Mucosa of rectum (tissue), 2 donors: ENCODE results near the gene NIN.
A peak's percentile ranks its signal among the peaks of the same experiment; 100 is the strongest.

Experiments
- H3K27ac ChIP-seq, 2 donors: one replicate each; pipeline ENCODE4 v1.7.0; 2013; ENCODE audit warnings: inconsistent platforms in 2 of 2, low read depth in 2 of 2, low read length in 2 of 2
- H3K27me3 ChIP-seq, 2 donors: one replicate each; pipeline ENCODE4 v1.7.0; 2013; ENCODE audit warnings: low read length in 2 of 2; ENCODE audit not compliant: control insufficient read depth in 2 of 2, insufficient read depth in 2 of 2
- H3K36me3 ChIP-seq, 2 donors: one replicate each; pipeline ENCODE4 v1.7.0; 2013; ENCODE audit warnings: low read length in 2 of 2; ENCODE audit not compliant: control insufficient read depth in 2 of 2, insufficient read depth in 2 of 2
- H3K4me1 ChIP-seq, 2 donors: one replicate each; pipeline ENCODE4 v1.7.0; 2013; ENCODE audit warnings: low read length in 2 of 2, mild to moderate bottlenecking in 1 of 2; ENCODE audit not compliant: control insufficient read depth in 2 of 2, insufficient read depth in 2 of 2
- H3K4me3 ChIP-seq, 2 donors: one replicate each; pipeline ENCODE4 v1.7.0; 2013; ENCODE audit warnings: low read length in 2 of 2
- H3K9ac ChIP-seq, 2 donors: one replicate each; pipeline ENCODE4 v1.7.0; 2013; ENCODE audit warnings: low read length in 2 of 2, low read depth in 1 of 2, mild to moderate bottlenecking in 1 of 2
- H3K9me3 ChIP-seq, 2 donors: one replicate each; pipeline ENCODE4 v1.7.0; 2013; ENCODE audit warnings: low read length in 2 of 2; ENCODE audit not compliant: control insufficient read depth in 2 of 2
- donor health status: healthy.
- donor health status: Normal muscosa, but diverticular disease.

NIN gene

GRCh38 chr14:50839048-50839447 lies 8.1 kb upstream of the NIN start:
- peaks cover 2 to 7% of the 10 kb centered on the region in 2 donors for H3K27me3 ChIP-seq

DNA sequence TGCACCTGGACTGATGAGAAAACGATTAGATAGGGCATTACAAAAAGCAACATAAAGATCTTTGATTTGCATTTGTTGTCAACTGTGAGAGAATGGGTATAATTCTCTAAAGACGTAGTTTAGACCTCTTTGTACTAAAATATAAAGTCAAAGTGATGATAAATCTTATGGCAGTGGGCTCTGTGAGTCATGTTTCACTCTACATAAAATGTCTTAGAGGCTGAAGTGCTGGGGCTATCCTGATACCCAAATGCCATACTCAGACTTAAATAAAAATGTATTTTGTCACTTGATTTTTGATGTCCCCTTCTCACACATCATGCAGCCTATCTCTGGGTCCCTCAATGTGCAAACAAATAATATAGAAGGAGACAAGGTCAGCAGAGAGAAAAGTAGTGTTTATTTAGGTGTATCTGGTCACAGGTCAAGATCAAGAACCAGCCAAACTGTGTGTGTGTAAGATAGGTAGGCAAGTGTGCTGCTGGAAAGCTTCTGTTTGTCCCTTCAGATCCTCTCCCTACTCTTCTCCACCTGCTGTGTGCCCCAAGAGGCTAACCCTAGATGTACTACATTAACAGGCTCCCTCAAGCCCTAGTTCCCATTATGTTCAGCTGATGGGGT lies 7.0 kb upstream of the NIN start:
- no peak overlapping the region for H3K9ac ChIP-seq
- peaks cover 2 to 7% of the 10 kb centered on the region in 2 donors for H3K27me3 ChIP-seq
- peaks cover 0 to 2% of the 10 kb centered on the region in 2 donors for H3K4me1 ChIP-seq
- H3K27ac ChIP-seq, result no peak overlapping the region
- no peaks in the 10 kb centered on the region for H3K36me3 ChIP-seq
- no peaks in the 10 kb centered on the region for H3K9me3 ChIP-seq
- H3K4me3 ChIP-seq, result no peak overlapping the region

More at GRCh38 chr14:50839048-50839447, 8.1 kb upstream of the NIN start:
- Histone ChIP-seq H3K36me3 (no peaks in the 10 kb centered on the region), H3K4me3 (no peak overlapping the region), H3K9ac (no peak overlapping the region), H3K9me3 (no peaks in the 10 kb centered on the region), H3K4me1 (no peaks in the 10 kb centered on the region), H3K27ac (no peak overlapping the region)

DNA sequence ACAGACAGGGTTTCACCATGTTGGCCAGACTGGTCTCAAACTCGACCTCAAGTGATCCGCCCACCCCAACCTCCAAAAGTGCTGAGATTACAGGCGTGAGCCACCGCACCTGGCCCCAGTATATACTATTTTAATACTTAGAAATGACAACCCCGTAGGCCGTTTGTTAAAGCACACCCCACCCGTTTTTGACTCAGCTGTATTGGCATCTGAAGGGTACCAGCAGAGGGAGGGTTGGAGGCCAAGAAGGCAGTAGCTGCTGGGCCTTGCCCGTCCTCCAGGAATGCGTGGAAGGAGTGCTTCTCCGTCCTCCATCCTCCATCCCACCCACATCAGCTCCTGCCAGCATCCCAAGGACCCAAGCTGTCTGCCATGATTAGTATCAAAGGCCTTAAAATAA lies 6.3 kb upstream of the NIN start:
- H3K4me3 ChIP-seq, result no peak overlapping the region
- no peaks in the 10 kb centered on the region for H3K9me3 ChIP-seq
- H3K27me3 ChIP-seq, result peaks cover 2 to 7% of the 10 kb centered on the region in 2 donors
- H3K27ac ChIP-seq, result no peak overlapping the region
- H3K36me3 ChIP-seq, result no peaks in the 10 kb centered on the region
- H3K4me1 ChIP-seq, result peaks cover 0 to 4% of the 10 kb centered on the region in 2 donors
- H3K9ac ChIP-seq, result no peak overlapping the region

DNA sequence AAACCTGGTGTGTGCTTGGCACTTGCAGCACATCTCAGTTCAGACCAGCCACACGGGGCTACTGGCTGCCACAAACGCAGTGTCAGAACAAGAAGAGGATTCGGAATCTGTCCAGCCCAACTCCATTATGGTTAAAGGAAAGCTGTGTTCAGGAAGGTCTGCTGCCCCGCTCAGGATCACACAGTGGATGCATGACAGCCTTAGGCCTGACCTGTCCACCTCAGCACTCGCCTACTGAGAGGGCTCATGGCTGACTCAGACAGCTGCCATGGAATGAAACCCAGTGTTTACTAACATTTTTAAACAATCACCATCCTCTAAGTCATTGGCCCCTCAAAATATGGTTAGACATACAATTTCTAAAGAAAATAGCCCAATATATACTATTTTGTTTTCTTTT lies 5.6 kb upstream of the NIN start:
- Histone ChIP-seq H3K4me3 (no peak overlapping the region), H3K27me3 (peaks cover 5 to 7% of the 10 kb centered on the region in 2 donors), H3K27ac (no peak overlapping the region), H3K9me3 (no peaks in the 10 kb centered on the region), H3K9ac (no peak overlapping the region), H3K4me1 (peaks cover 6 to 10% of the 10 kb centered on the region in 2 donors), H3K36me3 (no peaks in the 10 kb centered on the region)

DNA sequence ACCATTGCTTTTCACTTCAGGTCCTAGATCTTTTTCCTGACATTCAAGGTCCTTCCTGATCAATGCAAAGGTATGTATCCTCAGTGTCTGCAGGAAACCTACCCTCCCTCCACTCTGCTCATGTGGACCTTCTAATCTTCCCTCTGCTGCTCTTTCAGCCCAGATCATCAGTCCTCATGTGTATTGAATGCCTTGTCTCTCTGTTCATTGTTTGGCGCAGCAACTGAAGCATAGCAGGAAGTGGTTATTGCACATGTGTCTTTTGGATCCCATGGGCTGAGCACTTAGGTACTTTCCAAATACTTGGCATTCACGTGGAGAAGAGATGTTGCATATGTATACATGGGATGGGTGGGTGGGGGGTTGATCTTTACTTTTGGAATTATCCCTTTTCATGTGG lies 4.3 kb upstream of the NIN start:
- Histone ChIP-seq H3K4me3 (no peak overlapping the region), H3K9ac (no peak overlapping the region), H3K27me3 (peaks cover 5 to 7% of the 10 kb centered on the region in 2 donors), H3K27ac (no peak overlapping the region), H3K36me3 (no peaks in the 10 kb centered on the region), H3K4me1 (peaks cover 7 to 13% of the 10 kb centered on the region in 2 donors), H3K9me3 (no peaks in the 10 kb centered on the region)

- Histone ChIP-seq H3K9me3 (no peaks in the 10 kb centered on the region), H3K4me1 (peaks cover 7 to 16% of the 10 kb centered on the region in 2 donors), H3K27ac (no peak overlapping the region), H3K9ac (no peak overlapping the region), H3K4me3 (no peak overlapping the region), H3K27me3 (peaks cover 5 to 7% of the 10 kb centered on the region in 2 donors), H3K36me3 (no peaks in the 10 kb centered on the region)
Measured at GRCh38 chr14:50834802-50835276, 3.9 kb upstream of the NIN start.

- Histone ChIP-seq H3K36me3 (no peaks in the 10 kb centered on the region), H3K9me3 (no peaks in the 10 kb centered on the region), H3K27me3 (peaks cover 7% of the 10 kb centered on the region in 2 donors), H3K9ac (no peak overlapping the region), H3K27ac (no peak overlapping the region), H3K4me3 (no peak overlapping the region), H3K4me1 (peaks cover 12 to 24% of the 10 kb centered on the region in 2 donors)
Measured at GRCh38 chr14:50832935-50833630, 2.1 kb upstream of the NIN start.

DNA sequence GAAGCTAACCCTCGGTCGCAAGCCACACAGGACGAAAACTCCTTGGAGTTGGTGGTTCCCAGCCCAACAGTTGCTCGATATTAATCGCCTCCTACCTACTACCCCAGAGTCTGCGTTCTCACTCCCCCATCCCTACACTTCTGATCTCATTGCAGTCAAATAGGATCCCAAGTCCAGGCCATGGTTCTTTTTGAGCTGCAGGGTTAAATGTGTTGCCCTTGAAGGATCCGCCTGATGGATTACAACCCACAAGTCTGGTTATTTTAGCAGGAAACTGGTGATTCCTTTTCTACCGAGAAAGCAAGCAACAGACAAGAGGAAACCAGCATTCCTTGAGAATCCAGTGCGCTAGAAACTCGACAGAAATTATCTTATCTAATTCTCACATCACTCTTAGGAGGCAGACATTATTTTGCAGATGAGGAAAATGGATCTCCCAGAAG lies 785 bp upstream of the NIN start:
- Histone ChIP-seq H3K36me3 (no peaks in the 10 kb centered on the region), H3K27ac (peak overlapping the region in 1 of 2 donors; percentile 72), H3K9me3 (no peaks in the 10 kb centered on the region), H3K4me1 (peaks cover 12 to 24% of the 10 kb centered on the region in 2 donors), H3K27me3 (peaks cover 7% of the 10 kb centered on the region in 2 donors), H3K4me3 (peak overlapping the region; percentile 84 to 90), H3K9ac (peak overlapping the region; percentile 71 to 87)

- H3K4me3 ChIP-seq, result peak overlapping the region; percentile 76 to 90
- peak overlapping the region; percentile 68 to 80 for H3K9ac ChIP-seq
- no peaks in the 10 kb centered on the region for H3K9me3 ChIP-seq
- H3K27me3 ChIP-seq, result peaks cover 7% of the 10 kb centered on the region in 2 donors
- H3K4me1 ChIP-seq, result peaks cover 12 to 24% of the 10 kb centered on the region in 2 donors
- peak overlapping the region; percentile 74 to 88 for H3K27ac ChIP-seq
- no peaks in the 10 kb centered on the region for H3K36me3 ChIP-seq
Measured at GRCh38 chr14:50830044-50830931, 674 bp downstream of the NIN start.
